T-helper 1 cell treated with Interleukin-12 subunit alpha and Interleukin-12 subunit beta and Interleukin-4 antibody, amounts not matched to agents 30 μg/mL and 1 μg/mL, for 36 hours (primary cell): ENCODE data around the gene USP26.
"Not testable (repeated sequence)": the region's sequence is repeated elsewhere in the genome, so short reads cannot be mapped to it uniquely, and the experiment has no call there.

Experiments
- H3K27ac Mint-ChIP-seq: one replicate; pipeline ENCODE4 v1.8.0; 2021; ENCODE audit warnings: mild to moderate bottlenecking, mixed read lengths
- H3K27me3 Mint-ChIP-seq: one replicate; pipeline ENCODE4 v1.8.0; 2021; ENCODE audit warnings: low read depth, mixed read lengths
- H3K36me3 Mint-ChIP-seq: one replicate; pipeline ENCODE4 v1.8.0; 2021; ENCODE audit warnings: low read depth, mixed read lengths
- H3K4me1 Mint-ChIP-seq: one replicate; pipeline ENCODE4 v1.8.0; 2021; ENCODE audit warnings: low read depth, mixed read lengths
- H3K4me3 Mint-ChIP-seq: one replicate; pipeline ENCODE4 v1.8.0; 2021; ENCODE audit warnings: mild to moderate bottlenecking, moderate library complexity, mixed read lengths
- H3K9me3 Mint-ChIP-seq: one replicate; pipeline ENCODE4 v1.8.0; 2021; ENCODE audit warnings: mixed read lengths

Gene USP26

GRCh38 chrX:133053861-133054598 is 42.9 kb downstream of the USP26 start:
- no peaks in the 10 kb centered on the region for H3K9me3 Mint-ChIP-seq
- H3K27me3 Mint-ChIP-seq: no peaks in the 10 kb centered on the region
- no peaks in the 10 kb centered on the region for H3K4me1 Mint-ChIP-seq
- H3K27ac Mint-ChIP-seq: no peak overlapping the region
- no peak overlapping the region for H3K4me3 Mint-ChIP-seq
- H3K36me3 Mint-ChIP-seq: no peaks in the 10 kb centered on the region

GRCh38 chrX:133048751-133049150 is 48.2 kb downstream of the USP26 start:
- no peaks in the 10 kb centered on the region for H3K27me3 Mint-ChIP-seq
- H3K9me3 Mint-ChIP-seq: no peaks in the 10 kb centered on the region
- H3K4me1 Mint-ChIP-seq: no peaks in the 10 kb centered on the region
- H3K36me3 Mint-ChIP-seq: no peaks in the 10 kb centered on the region
- H3K27ac Mint-ChIP-seq: no peak overlapping the region
- no peak overlapping the region for H3K4me3 Mint-ChIP-seq

DNA sequence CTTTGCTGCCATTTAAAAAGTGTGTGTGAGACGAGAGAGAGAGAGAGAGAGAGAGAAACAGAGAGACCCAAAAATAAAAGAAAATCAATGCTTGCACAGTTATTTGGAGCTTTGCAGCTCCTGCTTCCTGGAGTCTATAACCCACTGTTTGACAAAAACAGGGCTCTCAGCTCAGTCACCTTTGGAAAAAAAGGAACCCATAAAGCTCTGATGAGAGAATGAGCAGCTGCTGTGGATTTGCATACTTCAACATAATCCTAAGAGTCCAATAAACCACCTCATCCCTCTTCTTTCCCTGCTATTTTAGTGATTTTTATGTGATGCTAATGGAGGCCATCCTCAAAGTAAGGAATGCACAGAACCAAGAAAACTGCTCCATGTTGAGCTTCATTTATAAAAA is 50.3 kb downstream of the USP26 start:
- no peaks in the 10 kb centered on the region for H3K36me3 Mint-ChIP-seq
- H3K27ac Mint-ChIP-seq: no peak overlapping the region
- H3K4me1 Mint-ChIP-seq: no peaks in the 10 kb centered on the region
- no peaks in the 10 kb centered on the region for H3K9me3 Mint-ChIP-seq
- no peaks in the 10 kb centered on the region for H3K27me3 Mint-ChIP-seq
- no peak overlapping the region for H3K4me3 Mint-ChIP-seq

GRCh38 chrX:133045986-133046385 is 50.9 kb downstream of the USP26 start:
- Mint-ChIP-seq H3K27me3 (no peaks in the 10 kb centered on the region), H3K9me3 (no peaks in the 10 kb centered on the region), H3K36me3 (no peaks in the 10 kb centered on the region), H3K4me3 (no peak overlapping the region), H3K4me1 (no peaks in the 10 kb centered on the region), H3K27ac (no peak overlapping the region)

GRCh38 chrX:133044145-133044786 is 52.6 kb downstream of the USP26 start:
- not testable (repeated sequence) for H3K27me3 Mint-ChIP-seq, H3K4me1 Mint-ChIP-seq, H3K4me3 Mint-ChIP-seq, H3K36me3 Mint-ChIP-seq, H3K27ac Mint-ChIP-seq, H3K9me3 Mint-ChIP-seq

- no peaks in the 10 kb centered on the region for H3K4me1 Mint-ChIP-seq
- no peaks in the 10 kb centered on the region for H3K36me3 Mint-ChIP-seq
- H3K4me3 Mint-ChIP-seq: no peak overlapping the region
- H3K27me3 Mint-ChIP-seq: no peaks in the 10 kb centered on the region
- H3K27ac Mint-ChIP-seq: no peak overlapping the region
- H3K9me3 Mint-ChIP-seq: peaks cover 6% of the 10 kb centered on the region
Measured at GRCh38 chrX:133042260-133042659, 54.6 kb downstream of the USP26 start.

DNA sequence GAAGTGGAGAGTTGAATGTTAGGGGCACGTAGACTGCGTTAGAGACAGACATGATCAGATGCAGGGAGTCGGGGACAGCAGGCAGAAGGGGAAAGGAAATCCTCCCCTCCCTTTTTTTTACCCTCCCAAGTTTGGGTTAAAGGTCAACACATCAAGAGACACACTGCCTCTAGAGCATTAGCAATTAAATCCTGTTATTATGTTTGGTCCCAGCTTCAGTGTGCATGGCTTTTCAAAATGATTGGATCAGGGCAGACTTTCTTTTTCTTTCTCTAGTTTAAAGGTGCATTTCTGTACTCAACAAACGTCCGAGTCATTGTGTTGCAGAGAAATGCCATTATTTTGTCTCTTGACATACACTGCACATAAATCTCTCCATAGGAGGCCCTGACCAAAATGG is 63.9 kb downstream of the USP26 start:
- Mint-ChIP-seq H3K4me3 (no peak overlapping the region), H3K27ac (no peak overlapping the region), H3K36me3 (no peaks in the 10 kb centered on the region), H3K27me3 (peaks cover 5% of the 10 kb centered on the region), H3K9me3 (no peaks in the 10 kb centered on the region), H3K4me1 (no peaks in the 10 kb centered on the region)

GRCh38 chrX:133018229-133018628 is 78.7 kb downstream of the USP26 start:
- Mint-ChIP-seq H3K9me3 (no peaks in the 10 kb centered on the region), H3K27me3 (no peaks in the 10 kb centered on the region), H3K4me3 (no peak overlapping the region), H3K36me3 (no peaks in the 10 kb centered on the region), H3K4me1 (no peaks in the 10 kb centered on the region), H3K27ac (no peak overlapping the region)

- no peak overlapping the region for H3K27ac Mint-ChIP-seq
- no peaks in the 10 kb centered on the region for H3K4me1 Mint-ChIP-seq
- H3K27me3 Mint-ChIP-seq: no peaks in the 10 kb centered on the region
- no peaks in the 10 kb centered on the region for H3K9me3 Mint-ChIP-seq
- no peak overlapping the region for H3K4me3 Mint-ChIP-seq
- H3K36me3 Mint-ChIP-seq: no peaks in the 10 kb centered on the region
Measured at GRCh38 chrX:133007458-133007857, 89.5 kb downstream of the USP26 start.

GRCh38 chrX:133005616-133006015 is 91.3 kb downstream of the USP26 start:
- no peak overlapping the region for H3K27ac Mint-ChIP-seq

DNA sequence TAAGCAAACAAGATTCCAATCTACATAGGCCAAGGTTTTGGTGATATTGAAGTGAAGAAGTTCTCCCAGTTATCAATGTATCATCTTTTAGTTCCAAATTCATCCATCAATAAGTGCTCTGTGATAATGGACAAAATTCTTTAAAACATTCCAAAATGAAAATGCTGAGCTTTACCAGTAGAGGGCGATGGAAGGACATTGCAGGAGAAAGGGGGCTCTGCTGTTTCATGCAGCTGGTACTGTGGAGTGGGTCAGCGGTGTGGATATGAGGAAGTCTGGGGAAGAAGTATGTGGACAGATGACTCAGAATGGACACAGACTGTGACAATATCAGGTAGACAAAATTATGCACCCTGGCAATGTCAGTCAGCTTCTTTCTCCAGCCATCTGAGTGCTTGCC is 91.9 kb downstream of the USP26 start:
- Mint-ChIP-seq H3K4me1 (no peaks in the 10 kb centered on the region), H3K36me3 (no peaks in the 10 kb centered on the region), H3K4me3 (no peak overlapping the region), H3K27me3 (no peaks in the 10 kb centered on the region), H3K9me3 (no peaks in the 10 kb centered on the region), H3K27ac (no peak overlapping the region)

More at GRCh38 chrX:133005616-133006015, 91.3 kb downstream of the USP26 start:
- Mint-ChIP-seq H3K9me3 (no peaks in the 10 kb centered on the region), H3K36me3 (no peaks in the 10 kb centered on the region), H3K4me1 (no peaks in the 10 kb centered on the region), H3K27me3 (no peaks in the 10 kb centered on the region), H3K4me3 (no peak overlapping the region)

DNA sequence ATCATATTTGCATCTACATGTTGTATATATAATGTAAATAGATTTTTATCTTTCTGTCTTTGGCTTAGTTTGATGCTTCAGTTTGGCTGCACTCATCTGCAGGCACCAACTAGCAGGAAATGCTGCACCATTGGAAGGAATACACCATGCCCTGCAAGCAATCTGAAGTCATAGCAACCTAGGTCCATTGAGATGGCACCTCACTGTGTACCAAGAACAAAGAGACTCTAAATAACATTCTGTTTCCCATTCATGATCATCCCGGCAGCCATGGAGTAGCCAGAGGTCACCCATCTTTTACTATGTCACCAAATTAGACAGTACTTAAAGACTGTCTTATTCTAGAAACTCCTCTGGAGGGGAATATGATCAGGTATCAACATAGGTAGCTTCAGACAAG is 97.7 kb downstream of the USP26 start:
- no peaks in the 10 kb centered on the region for H3K9me3 Mint-ChIP-seq
- no peaks in the 10 kb centered on the region for H3K4me1 Mint-ChIP-seq
- no peak overlapping the region for H3K4me3 Mint-ChIP-seq
- no peaks in the 10 kb centered on the region for H3K27me3 Mint-ChIP-seq
- no peaks in the 10 kb centered on the region for H3K36me3 Mint-ChIP-seq
- H3K27ac Mint-ChIP-seq: no peak overlapping the region

DNA sequence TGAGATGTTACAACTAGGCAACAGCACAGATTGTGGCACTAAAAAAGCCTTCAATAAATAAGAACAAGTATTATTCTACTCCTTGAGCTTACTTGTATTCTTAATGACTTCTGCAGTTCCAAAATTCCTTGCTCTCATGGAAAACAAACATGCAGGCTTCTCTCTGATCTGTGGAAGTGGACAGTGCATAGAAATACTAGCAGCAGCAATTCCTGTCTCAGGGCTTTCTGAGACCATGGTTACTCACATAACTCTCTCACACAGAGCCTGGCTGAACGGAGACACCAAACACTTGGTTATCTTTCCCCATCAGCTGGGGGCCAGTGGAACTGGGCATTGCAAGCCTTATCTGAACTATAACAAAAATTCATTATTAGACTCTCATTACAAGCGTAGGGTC is 106.1 kb downstream of the USP26 start:
- H3K36me3 Mint-ChIP-seq: no peaks in the 10 kb centered on the region
- H3K27me3 Mint-ChIP-seq: no peaks in the 10 kb centered on the region
- H3K9me3 Mint-ChIP-seq: no peaks in the 10 kb centered on the region

DNA sequence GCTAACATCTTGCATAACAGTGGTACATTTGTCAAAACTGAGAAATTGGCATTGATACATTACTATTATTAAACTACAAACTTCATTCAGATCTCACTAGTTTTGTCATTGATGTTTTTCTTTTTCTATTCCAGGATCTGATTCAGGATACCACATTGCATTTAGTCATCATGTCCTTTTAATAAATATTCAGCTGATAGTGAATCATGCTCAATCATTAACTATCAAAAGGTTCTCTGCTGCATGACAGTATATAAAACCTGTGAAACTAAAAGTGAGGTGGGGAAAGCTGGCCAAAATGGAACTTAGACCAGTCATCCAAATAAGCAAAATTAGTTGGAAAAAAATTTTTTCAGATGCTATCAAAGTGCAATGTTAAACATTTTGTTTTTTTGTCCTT is 110.4 kb downstream of the USP26 start:
- H3K36me3 Mint-ChIP-seq: no peaks in the 10 kb centered on the region
- H3K27me3 Mint-ChIP-seq: peaks cover 10% of the 10 kb centered on the region
- no peaks in the 10 kb centered on the region for H3K9me3 Mint-ChIP-seq
- no peak overlapping the region for H3K4me3 Mint-ChIP-seq
- no peak overlapping the region for H3K27ac Mint-ChIP-seq
- H3K4me1 Mint-ChIP-seq: no peaks in the 10 kb centered on the region

More for the DNA sequence above, 106.1 kb downstream of the USP26 start:
- H3K4me3 Mint-ChIP-seq: no peak overlapping the region
- H3K27ac Mint-ChIP-seq: no peak overlapping the region
- no peaks in the 10 kb centered on the region for H3K4me1 Mint-ChIP-seq

DNA sequence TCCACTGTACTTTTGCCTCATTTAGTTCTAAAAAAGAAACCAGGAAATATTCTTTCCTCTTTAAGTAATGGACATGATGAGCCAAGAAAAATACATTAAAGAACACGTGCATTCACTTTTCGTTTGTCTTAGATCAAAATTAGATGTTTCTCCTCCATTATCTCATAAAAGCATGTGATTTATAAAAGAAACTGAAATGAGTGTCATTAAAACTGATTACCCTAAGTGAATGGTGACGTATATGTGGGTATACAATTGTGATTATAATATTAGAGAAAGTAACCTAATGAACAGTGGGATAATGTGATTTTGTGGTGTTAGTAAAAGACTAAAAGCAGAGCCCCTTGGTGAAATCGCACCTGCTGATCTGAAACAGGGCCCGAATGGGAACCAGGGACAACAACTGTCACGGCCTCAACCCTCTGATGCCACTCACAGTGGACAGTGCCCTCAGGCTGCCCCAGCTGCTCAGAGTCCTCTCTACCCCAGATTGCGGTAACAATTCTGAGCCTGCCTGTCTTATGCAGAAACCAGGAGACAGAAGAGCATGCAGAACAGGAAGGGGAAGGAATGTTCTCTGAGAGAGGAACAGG is 112.8 kb downstream of the USP26 start:
- Mint-ChIP-seq H3K4me3 (no peak overlapping the region), H3K4me1 (no peaks in the 10 kb centered on the region), H3K36me3 (no peaks in the 10 kb centered on the region), H3K9me3 (no peaks in the 10 kb centered on the region), H3K27me3 (peaks cover 10% of the 10 kb centered on the region), H3K27ac (no peak overlapping the region)
